ENCODE results near the gene NRG3.
"Not testable (repeated sequence)": the region's sequence is repeated elsewhere in the genome, so short reads cannot be mapped to it uniquely, and the experiment has no call there.

Gene NRG3

GRCh38 chr10:82308641-82309040 is 433.6 kb downstream of the NRG3 start:
- DNase-seq: no peak

- DNase-seq: no peak
Measured at GRCh38 chr10:82310839-82311238, 435.8 kb downstream of the NRG3 start.

GRCh38 chr10:82313401-82313800 is 438.4 kb downstream of the NRG3 start:
- DNase-seq: no peak

- DNase-seq: no peak
Measured at GRCh38 chr10:82318534-82318933, 443.5 kb downstream of the NRG3 start.

GRCh38 chr10:82319074-82319473 is 444.1 kb downstream of the NRG3 start:
- DNase-seq: no peak

DNA sequence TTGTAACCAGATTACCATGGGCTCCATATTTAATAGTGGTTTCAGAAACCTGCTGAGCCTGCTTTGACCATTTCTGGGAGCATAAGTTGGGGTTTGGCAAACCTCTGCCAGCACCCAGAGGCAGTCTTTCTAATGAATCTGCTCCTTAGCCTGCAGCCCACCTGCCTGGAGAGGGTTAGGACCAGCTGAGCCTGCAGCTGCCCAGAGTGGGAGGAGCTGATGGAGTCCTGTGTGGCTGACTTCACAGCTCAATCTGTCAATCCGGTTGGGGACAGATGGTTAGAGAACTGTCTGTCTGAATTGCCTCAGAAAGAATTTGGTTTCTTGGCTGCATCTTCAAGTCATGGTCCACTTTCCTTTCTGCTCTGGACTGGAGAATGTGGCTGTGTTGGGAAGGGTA is 444.6 kb downstream of the NRG3 start:
- no peak for DNase-seq

DNA sequence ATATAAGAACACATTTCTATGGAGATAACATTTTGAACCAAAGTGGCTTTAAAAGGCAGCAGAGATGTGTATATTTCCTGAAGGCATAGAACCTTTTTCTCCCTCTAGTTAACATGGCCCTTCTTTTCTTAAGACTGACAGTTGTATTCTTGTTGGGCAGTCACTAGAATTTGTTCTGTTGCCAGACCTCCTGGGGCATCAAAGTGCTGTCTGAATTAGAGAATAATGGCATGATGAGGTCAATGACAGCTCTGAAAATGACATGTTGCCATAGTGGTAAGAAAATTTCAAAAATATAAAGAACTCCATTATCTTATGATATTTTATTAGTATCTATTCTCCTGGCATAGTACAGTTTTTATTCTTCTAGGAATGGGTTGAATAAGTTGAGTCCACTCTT is 446.7 kb downstream of the NRG3 start:
- no peak for DNase-seq

DNA sequence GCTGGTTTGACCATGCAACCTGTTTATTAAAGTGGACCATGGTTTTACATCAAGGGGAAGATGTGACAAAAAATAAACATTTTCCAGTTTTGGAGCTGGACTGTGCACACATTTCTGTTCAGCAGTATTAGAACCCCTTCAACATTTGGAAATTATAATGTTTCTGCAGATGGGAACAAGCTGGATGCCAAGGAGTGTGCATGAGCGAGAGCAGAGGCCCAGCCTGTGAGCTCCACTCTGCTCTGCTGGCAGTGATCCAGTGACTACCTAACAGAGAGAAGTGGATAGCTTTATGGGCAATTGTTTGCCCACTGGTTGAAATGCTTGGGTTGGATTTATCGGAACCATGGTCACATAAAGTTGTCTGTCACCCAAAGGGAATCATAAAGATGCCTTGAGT is 456.7 kb downstream of the NRG3 start:
- DNase-seq: no peak

DNA sequence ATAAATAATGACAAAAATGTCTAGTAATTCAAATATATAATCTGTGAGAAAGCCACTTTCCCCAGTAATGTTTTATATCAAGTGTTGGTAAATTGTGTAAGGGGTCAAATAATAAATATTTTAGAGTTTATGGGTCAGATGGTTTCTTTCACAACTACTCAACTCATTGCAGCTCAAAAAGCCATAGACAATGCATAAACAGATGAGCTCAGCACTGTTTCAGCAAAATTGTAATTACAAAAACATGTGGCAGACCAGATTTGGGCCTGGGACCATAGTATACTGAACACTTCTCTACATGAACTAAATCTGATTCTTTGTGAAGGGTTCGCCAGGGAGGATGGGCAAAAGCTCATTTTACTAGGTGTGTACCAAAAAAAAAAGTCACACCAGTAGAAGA is 460.8 kb downstream of the NRG3 start:
- DNase-seq: no peak

DNA sequence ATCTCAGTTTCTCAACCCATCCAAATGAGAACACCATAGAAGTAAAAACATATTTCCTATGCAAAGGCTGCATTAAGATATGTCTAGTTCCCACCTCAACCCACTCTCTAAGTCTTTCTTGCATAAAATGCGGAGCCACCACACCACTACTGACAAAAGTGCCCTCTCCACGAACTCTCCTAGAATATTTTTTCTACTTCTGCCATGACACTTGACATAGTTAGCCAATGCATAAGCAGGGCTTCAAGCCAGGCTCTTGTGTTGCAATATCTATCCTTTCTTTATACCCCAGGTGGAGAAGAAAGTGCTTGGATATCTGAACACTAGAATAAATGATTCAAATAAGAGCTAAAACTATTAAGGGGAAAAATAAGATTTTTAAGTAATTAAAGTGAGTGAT is 465.2 kb downstream of the NRG3 start:
- DNase-seq: no peak

DNA sequence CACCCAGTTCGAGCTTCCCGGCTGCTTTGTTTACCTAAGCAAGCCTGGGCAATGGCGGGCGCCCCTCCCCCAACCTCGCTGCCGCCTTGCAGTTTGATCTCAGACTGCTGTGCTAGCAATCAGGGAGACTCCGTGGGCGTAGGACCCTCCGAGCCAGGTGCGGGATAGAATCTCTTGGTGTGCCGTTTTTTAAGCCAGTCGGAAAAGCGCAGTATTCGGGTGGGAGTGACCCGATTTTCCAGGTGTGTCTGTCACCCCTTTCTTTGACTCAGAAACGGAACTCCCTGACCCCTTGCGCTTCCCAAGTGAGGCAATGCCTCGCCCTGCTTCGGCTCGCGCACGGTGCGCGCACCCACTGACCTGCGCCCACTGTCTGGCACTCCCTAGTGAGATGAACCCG is 474.6 kb downstream of the NRG3 start:
- not testable (repeated sequence) for DNase-seq

GRCh38 chr10:82353381-82353780 is 478.4 kb downstream of the NRG3 start:
- no peak for DNase-seq

DNA sequence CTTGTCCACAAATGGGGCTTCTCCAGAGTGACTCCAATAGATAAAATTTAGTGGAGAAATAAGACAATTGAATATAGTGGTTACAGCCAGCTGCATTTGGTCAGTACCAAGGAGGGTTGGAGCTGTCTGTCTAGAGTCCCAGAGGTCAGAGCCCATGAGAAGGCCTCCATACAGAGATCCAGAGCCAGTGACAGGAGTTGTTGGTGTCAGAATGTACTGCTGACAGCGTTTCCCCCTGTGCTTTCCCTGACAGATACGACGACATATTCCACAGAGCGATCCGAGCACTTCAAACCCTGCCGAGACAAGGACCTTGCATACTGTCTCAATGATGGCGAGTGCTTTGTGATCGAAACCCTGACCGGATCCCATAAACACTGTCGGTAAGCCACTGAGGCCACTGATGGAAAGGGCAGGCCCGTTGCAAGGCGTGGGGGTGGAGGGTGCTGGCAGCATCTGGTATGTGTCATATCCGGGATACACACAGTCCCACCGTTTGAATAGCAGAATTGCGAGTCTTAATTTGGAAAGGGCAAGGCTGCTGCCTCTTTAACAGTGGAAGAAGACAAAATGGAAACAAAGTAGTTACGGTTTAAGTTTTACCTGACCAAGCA is 483.6 kb downstream of the NRG3 start:
- DNase-seq: no peak

DNA sequence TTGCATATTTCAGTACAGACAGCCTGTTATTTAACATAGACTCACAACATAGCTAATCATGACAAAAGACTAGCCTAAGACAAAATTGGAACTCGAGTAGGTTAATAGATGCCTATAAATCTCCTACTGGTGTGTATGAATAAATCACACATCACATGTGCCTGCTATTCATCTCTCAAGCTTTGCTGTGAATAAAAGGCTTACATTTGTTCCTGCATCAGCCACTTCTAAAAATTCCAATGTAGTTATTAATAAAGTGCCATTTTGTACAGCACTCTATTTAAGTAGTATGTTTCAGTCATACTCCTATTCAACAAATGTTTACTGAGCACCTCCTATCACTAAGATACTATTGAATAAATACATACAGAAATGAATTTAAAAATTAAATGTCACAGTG is 486.3 kb downstream of the NRG3 start:
- no peak for DNase-seq

DNA sequence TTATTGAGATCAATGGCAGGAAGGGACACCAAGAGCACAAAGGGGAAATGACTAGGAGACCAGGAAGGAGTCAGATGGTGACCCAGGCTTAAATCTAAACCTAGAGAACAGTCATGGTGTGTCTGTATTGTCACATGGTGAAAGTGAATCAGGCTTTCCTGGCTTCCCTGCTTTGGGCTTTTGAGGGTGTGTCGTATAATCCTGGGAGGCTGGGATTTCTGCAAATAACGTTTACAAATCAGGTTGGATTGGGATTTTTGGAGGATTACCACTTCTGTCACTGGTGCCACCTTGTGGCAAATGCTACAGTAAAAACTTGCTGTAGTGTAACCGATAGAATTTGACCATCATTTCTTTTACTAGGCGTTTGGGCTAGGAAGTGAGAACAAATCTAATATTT is 502.6 kb downstream of the NRG3 start:
- DNase-seq: no peak

DNA sequence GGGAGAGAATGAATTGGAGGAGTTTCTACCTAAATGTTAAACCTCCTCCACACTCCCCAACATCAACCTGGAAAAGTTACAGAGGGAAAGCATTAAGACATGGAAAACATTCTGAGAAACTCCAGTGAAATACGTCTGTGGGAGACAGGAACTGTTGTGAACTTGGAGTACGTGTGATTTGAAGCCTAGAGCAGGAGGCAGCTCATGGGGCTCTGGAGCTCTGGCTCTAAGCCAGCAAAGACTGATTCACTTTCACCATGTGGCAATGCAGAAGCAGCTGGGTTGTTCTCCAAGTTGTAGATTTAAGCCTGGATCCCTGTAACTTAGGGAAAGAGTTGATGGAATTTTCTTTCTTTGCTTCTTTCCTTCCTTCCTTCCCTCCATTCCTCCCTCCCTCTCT is 503.2 kb downstream of the NRG3 start:
- DNase-seq: no peak

DNA sequence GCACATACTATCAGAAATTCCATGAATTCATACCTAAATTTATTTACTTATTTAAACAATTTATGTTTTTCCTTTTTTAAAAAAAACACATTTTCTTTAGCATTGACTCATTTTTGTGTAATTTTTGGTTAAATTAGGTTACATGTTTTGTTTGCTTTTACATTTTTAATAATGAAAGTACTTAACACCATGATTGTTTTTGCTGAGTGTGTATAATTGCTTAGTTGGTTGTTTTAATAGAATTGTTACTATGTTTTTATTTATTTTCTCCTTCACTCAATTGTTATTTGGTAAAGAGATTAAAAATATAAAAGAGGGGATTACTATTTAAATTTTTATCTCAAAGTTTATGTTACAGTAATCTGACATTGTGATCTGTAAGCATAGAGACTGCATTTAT is 508.4 kb downstream of the NRG3 start:
- DNase-seq: no peak

DNA sequence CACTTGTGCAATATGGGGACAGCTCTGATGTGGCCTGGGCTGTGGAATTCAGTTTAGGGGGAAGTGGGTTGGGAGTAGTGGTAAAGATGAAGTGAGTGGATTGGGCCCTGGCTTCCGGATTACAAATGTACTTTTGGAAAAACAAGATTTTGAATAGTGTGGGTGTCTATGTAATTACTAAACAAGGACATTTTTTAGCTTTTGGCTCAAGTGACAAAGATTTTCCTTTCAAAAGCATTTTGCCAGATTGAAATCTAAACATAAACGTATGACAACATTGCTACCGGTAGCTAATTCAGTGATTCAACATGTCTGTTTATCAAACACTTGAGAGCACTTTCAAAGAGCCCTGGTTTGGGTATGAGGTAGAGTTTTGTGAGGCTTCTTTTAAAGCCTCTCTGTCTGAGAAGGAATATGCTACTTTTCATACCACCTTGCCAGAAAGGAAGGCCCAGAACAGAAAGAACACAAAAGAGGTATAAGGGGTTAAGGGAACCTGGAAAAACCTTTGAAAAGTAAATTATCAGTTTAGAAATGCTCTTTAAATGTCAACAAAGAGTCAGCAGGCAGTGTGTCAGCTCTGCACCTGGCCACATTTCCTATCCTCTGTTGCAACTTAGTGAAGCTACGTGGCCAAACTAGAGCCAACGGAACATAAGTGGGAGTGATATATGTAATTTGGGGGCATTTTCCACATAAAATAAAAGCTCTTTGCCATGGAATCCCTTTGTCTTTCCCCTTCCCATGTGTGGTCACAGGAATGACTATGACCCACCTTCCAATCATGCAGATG is 516.1 kb downstream of the NRG3 start:
- no peak for DNase-seq

GRCh38 chr10:82391971-82392370 is 517.0 kb downstream of the NRG3 start:
- no peak for DNase-seq

DNA sequence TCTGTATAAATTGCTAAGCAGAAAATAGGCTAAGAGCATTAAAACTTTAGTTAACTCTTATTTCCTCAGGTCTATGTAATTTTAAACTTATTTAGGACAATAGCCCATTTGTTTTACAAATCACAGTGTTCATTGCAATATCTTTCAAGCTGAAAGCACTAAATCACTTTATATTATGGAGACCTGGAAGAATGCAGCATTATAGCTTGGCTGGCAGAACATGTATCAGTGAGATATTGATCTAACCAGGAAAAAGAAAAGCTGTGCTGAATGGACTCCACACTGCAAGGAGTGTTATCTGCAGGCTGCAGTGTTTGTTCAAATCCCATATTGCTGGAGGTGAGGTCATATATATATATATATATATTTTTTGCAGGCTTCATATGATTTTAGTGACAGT is 517.5 kb downstream of the NRG3 start:
- DNase-seq: no peak

GRCh38 chr10:82394122-82394521 is 519.1 kb downstream of the NRG3 start:
- no peak for DNase-seq

- DNase-seq: no peak
Measured at GRCh38 chr10:82394987-82395386, 520.0 kb downstream of the NRG3 start.

DNA sequence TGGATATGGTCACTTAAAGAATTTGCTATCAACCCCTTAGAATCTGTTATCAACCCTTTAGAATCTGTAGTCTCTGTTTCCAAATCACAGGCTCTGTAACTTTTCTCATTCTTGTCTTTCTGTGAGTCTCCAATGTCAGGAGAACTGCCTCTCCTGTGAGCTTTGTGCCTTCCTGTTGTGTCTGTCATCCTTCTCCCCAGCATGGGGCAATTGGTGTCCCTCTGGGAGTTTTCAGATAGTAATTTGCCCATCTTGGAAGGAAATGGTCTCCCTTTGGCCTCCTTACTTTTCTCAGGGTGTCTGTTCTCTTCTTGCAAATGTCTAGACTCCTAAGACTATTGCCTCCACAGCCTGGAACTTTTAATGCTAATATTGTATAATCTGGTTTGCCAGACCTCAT is 521.9 kb downstream of the NRG3 start:
- no peak for DNase-seq

GRCh38 chr10:82397854-82398253 is 522.9 kb downstream of the NRG3 start:
- no peak for DNase-seq

DNA sequence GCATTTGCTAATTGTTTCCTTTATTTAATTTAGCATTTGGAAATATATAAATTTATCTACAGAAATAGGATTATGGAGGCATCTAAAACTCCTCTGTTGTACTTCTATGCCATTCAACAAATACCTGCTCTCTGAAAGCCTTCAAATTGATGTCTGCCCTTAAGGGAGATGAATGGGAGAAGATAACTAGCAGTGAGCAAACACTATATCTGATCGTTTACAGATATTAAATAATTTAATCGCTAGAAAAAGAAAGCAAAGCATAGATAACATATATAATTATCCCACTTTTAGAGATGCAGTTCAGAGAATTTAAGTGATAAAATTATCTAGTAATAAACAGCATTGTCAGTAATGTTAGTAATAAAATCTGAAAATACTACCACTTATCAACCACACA is 524.9 kb downstream of the NRG3 start:
- no peak for DNase-seq

All from CD4-positive, alpha-beta T cell treated with Interleukin-17A for 4 hours (primary cell).